ENCODE results near the gene SPATA13.

Gene SPATA13

GRCh38 chr13:24122569-24122968 is 38.0 kb upstream of the SPATA13 start:
- ATAC-seq (ENCODE audit: insufficient read depth, low read depth) (no peak), DNase-seq (no peak)
- no peak overlapping the region for H3K4me3 ChIP-seq (ENCODE audit: low read depth in 1 of 2, low read length in 2 of 2)

DNA sequence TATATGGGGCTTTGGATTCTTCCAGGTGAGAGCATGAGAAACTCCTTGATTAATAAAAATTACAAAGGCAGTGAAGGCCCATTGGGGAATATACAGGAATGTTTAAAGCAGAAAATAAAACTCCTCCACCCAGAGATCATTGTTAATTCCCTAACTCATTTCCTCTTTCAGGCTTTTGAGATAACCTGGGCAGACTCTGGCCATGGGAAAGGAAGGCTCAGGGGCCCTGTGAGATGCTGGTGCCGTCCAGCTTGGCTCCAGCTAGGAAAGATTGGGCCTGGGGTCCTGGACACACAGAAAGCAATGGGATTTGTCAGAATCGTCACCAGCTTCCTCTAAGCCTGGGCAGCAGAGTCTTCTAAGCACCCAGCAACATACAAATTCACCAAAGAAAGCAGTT is 36.8 kb upstream of the SPATA13 start:
- peaks cover 10% of the 10 kb centered on the region for H3K27me3 ChIP-seq (ENCODE audit: insufficient read depth, low read length, poor library complexity)
- no peak overlapping the region for H3K27ac ChIP-seq (ENCODE audit: low read length)
- no peak overlapping the region for H3K4me2 ChIP-seq (ENCODE audit: insufficient read depth, low read length)
- H3K4me3 ChIP-seq (ENCODE audit: low read depth in 1 of 2, low read length in 2 of 2): no peak overlapping the region
- no peaks in the 10 kb centered on the region for H4K20me1 ChIP-seq (ENCODE audit: insufficient read depth, low read length)
- no peaks in the 10 kb centered on the region for H3K36me3 ChIP-seq (ENCODE audit: insufficient read depth, low read length)
- no peaks in the 10 kb centered on the region for H3K9me3 ChIP-seq (ENCODE audit: insufficient read depth, low read length, severe bottlenecking)
- no peak for ATAC-seq (ENCODE audit: insufficient read depth, low read depth)
- H3K4me1 ChIP-seq (ENCODE audit: insufficient read depth, low read length): no peaks in the 10 kb centered on the region
- H3K9ac ChIP-seq (ENCODE audit: low read depth, low read length): no peak overlapping the region
- H3K79me2 ChIP-seq (ENCODE audit: insufficient read depth, low read length): no peaks in the 10 kb centered on the region
- H2AFZ ChIP-seq (ENCODE audit: low read depth, low read length): no peak overlapping the region
- TF ChIP-seq, protein P1, sequence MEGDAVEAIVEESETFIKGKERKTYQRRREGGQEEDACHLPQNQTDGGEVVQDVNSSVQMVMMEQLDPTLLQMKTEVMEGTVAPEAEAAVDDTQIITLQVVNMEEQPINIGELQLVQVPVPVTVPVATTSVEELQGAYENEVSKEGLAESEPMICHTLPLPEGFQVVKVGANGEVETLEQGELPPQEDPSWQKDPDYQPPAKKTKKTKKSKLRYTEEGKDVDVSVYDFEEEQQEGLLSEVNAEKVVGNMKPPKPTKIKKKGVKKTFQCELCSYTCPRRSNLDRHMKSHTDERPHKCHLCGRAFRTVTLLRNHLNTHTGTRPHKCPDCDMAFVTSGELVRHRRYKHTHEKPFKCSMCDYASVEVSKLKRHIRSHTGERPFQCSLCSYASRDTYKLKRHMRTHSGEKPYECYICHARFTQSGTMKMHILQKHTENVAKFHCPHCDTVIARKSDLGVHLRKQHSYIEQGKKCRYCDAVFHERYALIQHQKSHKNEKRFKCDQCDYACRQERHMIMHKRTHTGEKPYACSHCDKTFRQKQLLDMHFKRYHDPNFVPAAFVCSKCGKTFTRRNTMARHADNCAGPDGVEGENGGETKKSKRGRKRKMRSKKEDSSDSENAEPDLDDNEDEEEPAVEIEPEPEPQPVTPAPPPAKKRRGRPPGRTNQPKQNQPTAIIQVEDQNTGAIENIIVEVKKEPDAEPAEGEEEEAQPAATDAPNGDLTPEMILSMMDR (IDR thresholded peaks at IDR 0.05; ENCODE audit: borderline replicate concordance, extremely low read depth, low read length, poor library complexity, severe bottlenecking): no peak
- no peak for TF ChIP-seq EZH2 (IDR thresholded peaks at IDR 0.05; ENCODE audit: borderline replicate concordance, low read depth, low read length, severe bottlenecking)
- DNase-seq: no peak

More at GRCh38 chr13:24122569-24122968, 38.0 kb upstream of the SPATA13 start:
- no peak overlapping the region for H3K27ac ChIP-seq (ENCODE audit: low read length)
- H3K36me3 ChIP-seq (ENCODE audit: insufficient read depth, low read length): no peaks in the 10 kb centered on the region
- H3K79me2 ChIP-seq (ENCODE audit: insufficient read depth, low read length): no peaks in the 10 kb centered on the region
- H3K9me3 ChIP-seq (ENCODE audit: insufficient read depth, low read length, severe bottlenecking): no peaks in the 10 kb centered on the region
- H3K27me3 ChIP-seq (ENCODE audit: insufficient read depth, low read length, poor library complexity): peaks cover 10% of the 10 kb centered on the region
- no peaks in the 10 kb centered on the region for H3K4me1 ChIP-seq (ENCODE audit: insufficient read depth, low read length)
- H4K20me1 ChIP-seq (ENCODE audit: insufficient read depth, low read length): no peaks in the 10 kb centered on the region
- TF ChIP-seq, protein P1 (IDR thresholded peaks at IDR 0.05; ENCODE audit: borderline replicate concordance, extremely low read depth, low read length, poor library complexity, severe bottlenecking): no peak
- no peak for TF ChIP-seq EZH2 (IDR thresholded peaks at IDR 0.05; ENCODE audit: borderline replicate concordance, low read depth, low read length, severe bottlenecking)
- no peak overlapping the region for H3K4me2 ChIP-seq (ENCODE audit: insufficient read depth, low read length)
- H3K9ac ChIP-seq (ENCODE audit: low read depth, low read length): no peak overlapping the region
- no peak overlapping the region for H2AFZ ChIP-seq (ENCODE audit: low read depth, low read length)

DNA sequence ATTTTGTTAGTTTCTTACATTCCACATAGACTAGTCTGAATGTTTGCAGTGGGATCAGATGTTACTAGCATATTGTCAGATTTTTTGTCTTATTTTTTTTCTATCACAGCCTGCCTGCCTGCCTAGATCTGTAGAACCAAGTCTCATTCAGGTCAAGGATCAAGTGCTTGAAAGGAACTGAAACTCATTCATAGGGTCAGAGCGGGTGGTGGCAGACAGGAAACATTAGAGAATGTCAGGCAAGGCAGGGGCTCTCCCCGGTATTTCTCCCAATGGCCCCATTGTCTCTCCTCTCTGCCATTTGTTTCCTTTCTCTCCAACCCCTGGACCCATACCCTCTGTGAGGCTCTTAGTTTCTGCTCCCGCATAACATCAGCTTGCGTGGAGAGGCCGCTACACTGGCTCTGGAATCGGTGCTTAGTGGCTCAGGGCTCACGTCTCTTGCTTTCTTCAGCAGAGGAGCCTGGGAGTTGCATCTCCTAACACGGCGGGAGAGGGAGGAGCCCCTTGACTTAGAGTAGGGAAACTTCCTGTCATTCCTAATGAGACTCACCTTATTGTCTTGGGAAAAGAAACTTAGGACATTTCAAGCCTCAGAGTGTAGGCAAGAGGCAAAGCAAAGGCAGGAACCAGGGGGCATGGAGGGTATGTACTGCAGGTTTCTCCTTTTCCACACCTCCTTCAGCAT is 35.6 kb upstream of the SPATA13 start:
- no peak for ATAC-seq (ENCODE audit: insufficient read depth, low read depth)
- Histone ChIP-seq H3K9ac (ENCODE audit: low read depth, low read length) (no peak overlapping the region), H3K27me3 (ENCODE audit: insufficient read depth, low read length, poor library complexity) (peaks cover 12% of the 10 kb centered on the region), H3K27ac (ENCODE audit: low read length) (no peak overlapping the region), H3K36me3 (ENCODE audit: insufficient read depth, low read length) (no peaks in the 10 kb centered on the region), H3K4me3 (ENCODE audit: low read depth in 1 of 2, low read length in 2 of 2) (no peak overlapping the region), H2AFZ (ENCODE audit: low read depth, low read length) (no peak overlapping the region), H3K79me2 (ENCODE audit: insufficient read depth, low read length) (no peaks in the 10 kb centered on the region), H3K4me1 (ENCODE audit: insufficient read depth, low read length) (no peaks in the 10 kb centered on the region), H3K4me2 (ENCODE audit: insufficient read depth, low read length) (no peak overlapping the region), H3K9me3 (ENCODE audit: insufficient read depth, low read length, severe bottlenecking) (no peaks in the 10 kb centered on the region), H4K20me1 (ENCODE audit: insufficient read depth, low read length) (no peaks in the 10 kb centered on the region)
- TF ChIP-seq EZH2 (IDR thresholded peaks at IDR 0.05; ENCODE audit: borderline replicate concordance, low read depth, low read length, severe bottlenecking): no peak
- TF ChIP-seq, protein P1 (IDR thresholded peaks at IDR 0.05; ENCODE audit: borderline replicate concordance, extremely low read depth, low read length, poor library complexity, severe bottlenecking): no peak
- DNase-seq: no peak

Measured in DND-41 (cell line).